Spleen (tissue), 11 donors: ENCODE data around the gene KIF1A. TPM values are rescaled to one million over a fixed set of nuclear protein-coding genes. Genes with fewer than 3 reads are reported as not detected.

Source experiments
- DNase-seq: peaks from one replicate; pipeline ENCODE4 v3.0.0-alpha.2; 2020
- H3K27ac ChIP-seq, 8 donors: fragments of 200-600 bp; sonication (generic) in 7 of 8; 1 replicate in 4 of 8; 2 replicates in 4 of 8; pipeline versions ENCODE4 v1.5.0 to v1.8.0; 2016 to 2021; ENCODE audit warnings: inconsistent platforms in 4 of 8, mild to moderate bottlenecking in 4 of 8, moderate library complexity in 1 of 8
- H3K27me3 ChIP-seq, 7 donors: fragments of 200-600 bp; sonication (generic) in 6 of 7; replicated peaks in 1 of 7; 1 replicate in 4 of 7; 2 replicates in 3 of 7; pipeline versions ENCODE4 v1.5.0 to v1.8.0; 2016 to 2021; ENCODE audit warnings: inconsistent platforms in 3 of 7, mild to moderate bottlenecking in 1 of 7
- H3K36me3 ChIP-seq, 6 donors: fragments of 200-600 bp; sonication (generic) in 5 of 6; 1 replicate in 4 of 6; 2 replicates in 2 of 6; pipeline versions ENCODE4 v1.5.0 to v1.8.0; 2016 to 2021; ENCODE audit warnings: inconsistent platforms in 2 of 6
- H3K4me1 ChIP-seq, 6 donors: fragments of 200-600 bp; sonication (generic) in 5 of 6; 1 replicate in 3 of 6; 2 replicates in 3 of 6; pipeline versions ENCODE4 v1.5.0 to v1.8.0; 2016 to 2021; ENCODE audit warnings: inconsistent platforms in 3 of 6
- H3K4me3 ChIP-seq, 8 donors: fragments of 200-600 bp; sonication (generic) in 7 of 8; 1 replicate in 4 of 8; 2 replicates in 4 of 8; pipeline versions ENCODE4 v1.5.0 to v1.8.0; 2016 to 2021; ENCODE audit warnings: inconsistent platforms in 4 of 8, mild to moderate bottlenecking in 4 of 8, moderate library complexity in 2 of 8
- H3K9me3 ChIP-seq, 8 donors: fragments of 200-600 bp; sonication (generic) in 7 of 8; 1 replicate in 4 of 8; 2 replicates in 4 of 8; pipeline versions ENCODE4 v1.5.0 to v1.8.0; 2016 to 2021; ENCODE audit warnings: inconsistent platforms in 4 of 8
- POLR2A ChIP-seq, 3 donors: fragments of 450-650 bp; IDR thresholded peaks; one replicate each; pipeline ENCODE4 v1.5.1; 2017; ENCODE audit warnings: antibody characterized with exemption in 3 of 3, mild to moderate bottlenecking in 1 of 3
- POLR2AphosphoS5 ChIP-seq, 3 donors: sonication (generic); formaldehyde crosslinking; IDR thresholded peaks; one replicate each; pipeline ENCODE4 v1.5.1; 2017; ENCODE audit warnings: antibody characterized with exemption in 3 of 3
- whole genome bisulfite sequencing, 5 donors: extraction: QIAGEN DNeasy Blood & Tissue Kit in 3 of 5; methylation state at CpG; one replicate each; pipeline versions ENCODE4 v1.1.5 to v1.1.7; 2013 to 2018; 5-methylcytosine and 5-hydroxymethylcytosine counted together
- intact Hi-C: fragments of 100-400 bp; cut with DNase I; formaldehyde crosslinking; loops from one replicate; pipeline ENCODE4 v1.15.0; 2023; ENCODE audit warnings: low total_unique reads
- polyA plus RNA-seq, 3 donors: library from polyadenylated mRNA; stranded (reverse); fragments of 200-250 nt; gene quantifications; one replicate each; pipeline ENCODE4 v1.2.1, GENCODE V29; 2013
- total RNA-seq, 7 donors: library from RNA; depleted of rRNA in 3 of 7; stranded (reverse); fragments of >200 nt in 3 of 7; fragmentation: NEBNext Ultra II Directional in 4 of 7; extraction: Animal tissue kit (Norgen Biotek cat#: 25700) in 4 of 7; gene quantifications; one replicate each; pipeline versions ENCODE4 v1.1.0 to v1.2.1, GENCODE V29; 2016 to 2021
- TF ChIP-seq, protein P1 (sequence below), 11 experiments: fragments of 200-600 bp in 7 of 11; fragments of 450-650 bp in 4 of 11; sonication (generic) in 4 of 11; IDR thresholded peaks in 8 of 11; conservative IDR thresholded peaks in 3 of 11; 1 replicate in 7 of 11; 2 replicates in 4 of 11; pipeline versions ENCODE4 v1.4.0 to v1.8.0; 2016 to 2021; ENCODE audit warnings: antibody characterized with exemption in 11 of 11, inconsistent platforms in 4 of 11, mild to moderate bottlenecking in 1 of 11
- donor health status: healthy with polysubstance abuse.
- donor health status: DM: no; HTN: no; CAD: no; lungs with moderate emphysema.
- donor health status: DM: no; HTN: no; CAD: no.
- donor health status: Bipolar disorder and iron deficiency.
- donor health status: healthy.
- donor health status: DM: no; HTN: no; CAD: no.
- donor health status: DM: yes; HTN: yes; CAD: no.

KIF1A gene
- total and polyA plus RNA-seq, 10 donors, result 0.02 to 2.0 (median 0.55) TPM; not detected in 1

DNA sequence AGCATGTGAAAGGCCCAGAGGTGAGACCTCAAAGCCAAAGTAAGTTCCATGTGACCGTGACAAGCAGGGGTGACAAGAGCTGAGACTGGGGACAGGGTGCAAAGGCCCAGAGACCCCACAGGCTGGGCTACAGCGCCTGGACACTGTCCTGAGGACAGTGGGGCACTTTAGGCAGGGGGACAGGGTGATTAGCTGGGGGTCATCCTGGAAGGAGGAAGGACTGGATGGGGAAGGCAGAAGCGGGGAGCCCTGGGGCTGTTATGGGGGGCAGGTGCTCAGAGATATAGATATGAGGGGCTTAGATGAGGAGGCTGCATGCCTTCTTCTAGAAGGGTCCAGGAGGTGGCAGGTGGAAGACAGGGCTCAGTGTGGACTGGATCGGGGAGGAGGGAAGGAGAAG, 31.5 kb downstream of the KIF1A start:
- peaks cover 0 to 44% (median 4%) of the 10 kb centered on the region in 7 donors for H3K27me3 ChIP-seq
- no peak overlapping the region for H3K4me3 ChIP-seq
- TF ChIP-seq POLR2A (IDR thresholded peaks at IDR 0.05) (no peak), POLR2AphosphoS5 (IDR thresholded peaks at IDR 0.05) (no peak)
- TF ChIP-seq, protein P1, sequence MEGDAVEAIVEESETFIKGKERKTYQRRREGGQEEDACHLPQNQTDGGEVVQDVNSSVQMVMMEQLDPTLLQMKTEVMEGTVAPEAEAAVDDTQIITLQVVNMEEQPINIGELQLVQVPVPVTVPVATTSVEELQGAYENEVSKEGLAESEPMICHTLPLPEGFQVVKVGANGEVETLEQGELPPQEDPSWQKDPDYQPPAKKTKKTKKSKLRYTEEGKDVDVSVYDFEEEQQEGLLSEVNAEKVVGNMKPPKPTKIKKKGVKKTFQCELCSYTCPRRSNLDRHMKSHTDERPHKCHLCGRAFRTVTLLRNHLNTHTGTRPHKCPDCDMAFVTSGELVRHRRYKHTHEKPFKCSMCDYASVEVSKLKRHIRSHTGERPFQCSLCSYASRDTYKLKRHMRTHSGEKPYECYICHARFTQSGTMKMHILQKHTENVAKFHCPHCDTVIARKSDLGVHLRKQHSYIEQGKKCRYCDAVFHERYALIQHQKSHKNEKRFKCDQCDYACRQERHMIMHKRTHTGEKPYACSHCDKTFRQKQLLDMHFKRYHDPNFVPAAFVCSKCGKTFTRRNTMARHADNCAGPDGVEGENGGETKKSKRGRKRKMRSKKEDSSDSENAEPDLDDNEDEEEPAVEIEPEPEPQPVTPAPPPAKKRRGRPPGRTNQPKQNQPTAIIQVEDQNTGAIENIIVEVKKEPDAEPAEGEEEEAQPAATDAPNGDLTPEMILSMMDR (IDR thresholded peaks at IDR 0.05 in 8 of 11, conservative IDR thresholded peaks at IDR 0.05 in 3 of 11), result no peak
- DNase-seq, result no peak
- intact Hi-C loops, result no loop called here
- no peak overlapping the region for H3K27ac ChIP-seq
- H3K36me3 ChIP-seq, result no peaks in the 10 kb centered on the region
- WGBS, 5 donors, result 77 to 96% (median 82%) methylated on average over 4 of the region's 4 CpGs
- H3K4me1 ChIP-seq, result no peaks in the 10 kb centered on the region
- no peaks in the 10 kb centered on the region for H3K9me3 ChIP-seq

DNA sequence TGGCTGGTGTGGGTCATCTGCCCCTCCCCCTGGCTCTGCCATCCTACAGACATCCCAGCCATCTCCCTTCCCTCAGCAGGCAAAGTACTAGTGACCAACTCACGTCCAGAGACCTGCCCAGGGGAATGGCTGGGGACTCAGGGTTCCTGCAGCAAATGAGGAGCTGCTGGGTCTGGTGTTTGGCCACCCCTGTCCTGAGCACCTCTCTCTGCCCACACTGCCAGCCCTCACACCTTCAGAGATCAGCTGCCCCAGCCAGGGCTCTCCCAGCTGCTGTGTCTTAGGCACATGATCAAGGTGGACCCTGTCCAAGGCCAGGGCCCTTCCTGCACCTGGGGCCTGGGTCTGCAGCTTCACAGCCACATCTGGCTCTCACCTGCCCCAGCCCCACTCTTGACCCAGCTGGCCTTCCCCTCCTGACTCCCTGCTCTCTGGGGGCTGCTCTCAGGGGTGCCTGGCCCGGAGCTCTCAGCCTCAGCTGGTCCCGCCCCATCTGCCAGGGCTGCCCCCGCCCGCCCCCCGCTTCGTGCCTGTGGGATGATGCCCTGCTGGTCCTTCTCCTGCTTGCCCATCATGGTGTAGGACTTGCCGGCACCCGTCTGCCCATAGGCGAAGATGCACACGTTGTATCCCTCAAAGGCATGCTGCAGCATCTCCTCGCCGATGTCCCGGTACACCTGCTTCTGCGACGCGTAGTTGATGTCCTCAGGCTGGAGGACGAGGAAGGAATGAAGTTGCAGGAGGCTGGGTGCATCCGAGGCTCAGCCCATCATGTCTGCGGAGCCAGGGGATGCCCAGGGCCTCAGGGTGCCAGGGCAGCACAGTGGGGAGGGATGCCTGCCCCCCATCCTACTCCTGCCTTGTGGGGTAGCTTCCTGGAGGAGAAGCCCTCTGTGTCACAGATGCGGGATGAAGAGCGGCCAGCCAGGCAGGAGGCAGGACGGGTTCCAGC, 32.2 kb downstream of the KIF1A start:
- Histone ChIP-seq H3K36me3 (no peaks in the 10 kb centered on the region), H3K9me3 (no peaks in the 10 kb centered on the region), H3K4me3 (no peak overlapping the region), H3K4me1 (no peaks in the 10 kb centered on the region), H3K27me3 (peaks cover 0 to 45% (median 4%) of the 10 kb centered on the region in 7 donors), H3K27ac (no peak overlapping the region)
- TF ChIP-seq POLR2AphosphoS5 (IDR thresholded peaks at IDR 0.05) (no peak), POLR2A (IDR thresholded peaks at IDR 0.05) (no peak)
- TF ChIP-seq, protein P1 (IDR thresholded peaks at IDR 0.05 in 8 of 11, conservative IDR thresholded peaks at IDR 0.05 in 3 of 11), result no peak
- DNase-seq, result peak; percentile 71
- intact Hi-C loops, result no loop called here
- 78 to 90% (median 85%) methylated on average over 16 to 23 of the region's 23 CpGs for WGBS, 5 donors

DNA sequence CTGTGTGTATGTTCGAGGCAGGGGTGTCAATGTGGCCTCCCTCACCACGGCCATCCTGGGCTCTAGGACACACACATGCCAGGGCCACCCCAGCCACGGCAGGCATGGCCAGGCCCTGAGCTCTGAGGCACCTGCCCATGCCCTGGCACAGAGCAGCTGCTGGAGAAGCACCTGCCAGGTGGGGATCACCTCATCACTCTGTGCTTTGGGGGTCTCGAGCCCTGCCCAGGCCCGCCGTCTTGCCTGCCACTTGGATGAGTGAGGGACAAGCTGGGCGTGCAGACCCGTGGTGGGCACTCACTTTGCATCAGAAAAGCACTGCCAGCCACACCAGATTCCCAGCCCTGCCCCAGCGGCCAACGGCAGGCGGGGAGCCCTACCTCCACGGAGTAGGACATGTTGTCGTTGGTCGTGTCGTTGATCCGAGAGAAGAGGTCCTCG, 33.1 kb downstream of the KIF1A start:
- no peaks in the 10 kb centered on the region for H3K36me3 ChIP-seq
- no peak overlapping the region for H3K4me3 ChIP-seq
- no peak overlapping the region for H3K27ac ChIP-seq
- no peaks in the 10 kb centered on the region for H3K4me1 ChIP-seq
- no peak for TF ChIP-seq POLR2AphosphoS5 (IDR thresholded peaks at IDR 0.05)
- TF ChIP-seq POLR2A (IDR thresholded peaks at IDR 0.05), result no peak
- TF ChIP-seq, protein P1 (IDR thresholded peaks at IDR 0.05 in 8 of 11, conservative IDR thresholded peaks at IDR 0.05 in 3 of 11), result no peak
- DNase-seq, result peak; percentile 54
- H3K9me3 ChIP-seq, result no peaks in the 10 kb centered on the region
- intact Hi-C loops, result no loop called here
- peaks cover 0 to 54% (median 4%) of the 10 kb centered on the region in 7 donors for H3K27me3 ChIP-seq
- WGBS, 5 donors, result 77 to 90% (median 86%) methylated on average over 11 to 17 of the region's 17 CpGs

DNA sequence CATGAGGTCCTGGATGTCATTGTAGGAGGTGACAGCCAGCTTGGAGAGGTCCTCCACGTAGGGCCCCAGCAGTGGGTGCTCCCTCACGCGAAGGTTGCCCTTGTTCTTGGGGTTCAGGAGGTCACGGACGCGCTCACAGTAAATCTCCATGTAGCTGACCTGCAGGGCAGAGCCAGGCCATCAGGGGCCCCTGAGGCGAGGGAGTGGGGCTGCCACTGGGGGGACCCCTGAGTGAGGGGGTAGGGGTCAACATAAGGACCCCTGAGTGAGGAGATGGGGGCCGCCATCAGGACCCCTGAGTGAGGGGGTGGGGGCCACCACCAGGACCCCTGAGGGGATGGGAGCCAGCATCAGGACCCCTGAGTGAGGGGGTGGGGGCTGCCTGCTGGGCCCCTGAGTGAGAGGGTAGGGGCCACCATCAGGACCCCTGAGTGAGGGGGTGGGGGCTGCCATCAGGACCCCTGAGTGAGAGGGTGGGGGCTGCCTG, 33.6 kb downstream of the KIF1A start:
- H3K27ac ChIP-seq, result no peak overlapping the region
- peak; percentile 56 for DNase-seq
- WGBS, 5 donors, result 69 to 90% (median 78%) methylated on average over 2 to 8 of the region's 8 CpGs; no CpG with 5 or more reads in 1 of the 5 donors
- peaks cover 0 to 56% (median 4%) of the 10 kb centered on the region in 7 donors for H3K27me3 ChIP-seq
- no peak overlapping the region for H3K4me3 ChIP-seq
- no peak for TF ChIP-seq POLR2A (IDR thresholded peaks at IDR 0.05)
- TF ChIP-seq, protein P1 (IDR thresholded peaks at IDR 0.05 in 8 of 11, conservative IDR thresholded peaks at IDR 0.05 in 3 of 11), result no peak
- TF ChIP-seq POLR2AphosphoS5 (IDR thresholded peaks at IDR 0.05), result no peak
- no peaks in the 10 kb centered on the region for H3K36me3 ChIP-seq
- intact Hi-C loops, result no loop called here
- H3K4me1 ChIP-seq, result no peaks in the 10 kb centered on the region
- H3K9me3 ChIP-seq, result no peaks in the 10 kb centered on the region
